ENCODE results near the gene PIGH. TPM values are rescaled to one million over a fixed set of nuclear protein-coding genes. Genes with fewer than 3 reads are reported as not detected.
A peak's percentile ranks its signal among the peaks of the same experiment; 100 is the strongest.

The PIGH gene
- total RNA-seq, 1 donor from 2014 or later = 11.3 TPM

- FAIRE-seq (no peak), DNase-seq (ENCODE audit: low read depth) (no peak)
- Mint-ChIP-seq H3K9me3 (ENCODE audit: unreplicated experiment) (peaks cover 1% of the 10 kb centered on the region), H3K27me3 (ENCODE audit: low read depth, unreplicated experiment) (peaks cover 2% of the 10 kb centered on the region), H3K4me1 (ENCODE audit: low read depth, unreplicated experiment) (no peaks in the 10 kb centered on the region), H3K36me3 (ENCODE audit: low read depth, unreplicated experiment) (peaks cover 9% of the 10 kb centered on the region), H3K27ac (ENCODE audit: unreplicated experiment) (no peak overlapping the region), H3K4me3 (ENCODE audit: unreplicated experiment) (no peak overlapping the region)
- no peak overlapping the region for H3K4me3 ChIP-seq (ENCODE audit: insufficient read depth, low read depth, low read length)
- H2AFZ ChIP-seq (ENCODE audit: low read depth, low read length) = no peak overlapping the region
- H3K36me3 ChIP-seq (ENCODE audit: insufficient read depth, low read length) = no peaks in the 10 kb centered on the region
- no peak overlapping the region for H3K4me2 ChIP-seq (ENCODE audit: low read length)
- no peaks in the 10 kb centered on the region for H3K9me3 ChIP-seq (ENCODE audit: insufficient read depth, low read depth, low read length)
- H4K20me1 ChIP-seq (ENCODE audit: insufficient read depth, low read length) = no peaks in the 10 kb centered on the region
- no peak overlapping the region for H3K27ac ChIP-seq (ENCODE audit: low read depth, low read length)
- no peaks in the 10 kb centered on the region for H3K4me1 ChIP-seq (ENCODE audit: insufficient read depth, low read length)
- no peaks in the 10 kb centered on the region for H3K79me2 ChIP-seq (ENCODE audit: insufficient read depth, low read length)
- H3K27me3 ChIP-seq (ENCODE audit: insufficient read depth, low read length) = no peaks in the 10 kb centered on the region
- no peak for TF ChIP-seq EZH2 (IDR thresholded peaks at IDR 0.05; ENCODE audit: insufficient read depth, low read length)
- TF ChIP-seq, protein P1, sequence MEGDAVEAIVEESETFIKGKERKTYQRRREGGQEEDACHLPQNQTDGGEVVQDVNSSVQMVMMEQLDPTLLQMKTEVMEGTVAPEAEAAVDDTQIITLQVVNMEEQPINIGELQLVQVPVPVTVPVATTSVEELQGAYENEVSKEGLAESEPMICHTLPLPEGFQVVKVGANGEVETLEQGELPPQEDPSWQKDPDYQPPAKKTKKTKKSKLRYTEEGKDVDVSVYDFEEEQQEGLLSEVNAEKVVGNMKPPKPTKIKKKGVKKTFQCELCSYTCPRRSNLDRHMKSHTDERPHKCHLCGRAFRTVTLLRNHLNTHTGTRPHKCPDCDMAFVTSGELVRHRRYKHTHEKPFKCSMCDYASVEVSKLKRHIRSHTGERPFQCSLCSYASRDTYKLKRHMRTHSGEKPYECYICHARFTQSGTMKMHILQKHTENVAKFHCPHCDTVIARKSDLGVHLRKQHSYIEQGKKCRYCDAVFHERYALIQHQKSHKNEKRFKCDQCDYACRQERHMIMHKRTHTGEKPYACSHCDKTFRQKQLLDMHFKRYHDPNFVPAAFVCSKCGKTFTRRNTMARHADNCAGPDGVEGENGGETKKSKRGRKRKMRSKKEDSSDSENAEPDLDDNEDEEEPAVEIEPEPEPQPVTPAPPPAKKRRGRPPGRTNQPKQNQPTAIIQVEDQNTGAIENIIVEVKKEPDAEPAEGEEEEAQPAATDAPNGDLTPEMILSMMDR (IDR thresholded peaks at IDR 0.05; ENCODE audit: insufficient read depth, low read depth, low read length) = no peak
- no peak overlapping the region for H3K9ac ChIP-seq (ENCODE audit: low read length)
These were observed 23.7 kb downstream of the PIGH start for GRCh38 chr14:67576216-67576955.

GRCh38 chr14:67575684-67576083 lies 24.4 kb downstream of the PIGH start:
- H2AFZ ChIP-seq (ENCODE audit: low read depth, low read length) = no peak overlapping the region
- FAIRE-seq (no peak), DNase-seq (ENCODE audit: low read depth) (no peak)
- H3K27ac Mint-ChIP-seq (ENCODE audit: unreplicated experiment) = peak overlapping the region; percentile 50
- H3K9me3 Mint-ChIP-seq (ENCODE audit: unreplicated experiment) = peaks cover 3% of the 10 kb centered on the region
- H4K20me1 ChIP-seq (ENCODE audit: insufficient read depth, low read length) = no peaks in the 10 kb centered on the region
- H3K4me3 Mint-ChIP-seq (ENCODE audit: unreplicated experiment) = no peak overlapping the region
- no peak overlapping the region for H3K4me2 ChIP-seq (ENCODE audit: low read length)
- H3K36me3 ChIP-seq (ENCODE audit: insufficient read depth, low read length) = no peaks in the 10 kb centered on the region
- no peak overlapping the region for H3K4me3 ChIP-seq (ENCODE audit: insufficient read depth, low read depth, low read length)
- no peak overlapping the region for H3K27ac ChIP-seq (ENCODE audit: low read depth, low read length)
- no peaks in the 10 kb centered on the region for H3K79me2 ChIP-seq (ENCODE audit: insufficient read depth, low read length)
- peaks cover 9% of the 10 kb centered on the region for H3K36me3 Mint-ChIP-seq (ENCODE audit: low read depth, unreplicated experiment)
- TF ChIP-seq, protein P1 (IDR thresholded peaks at IDR 0.05; ENCODE audit: insufficient read depth, low read depth, low read length) = no peak
- TF ChIP-seq EZH2 (IDR thresholded peaks at IDR 0.05; ENCODE audit: insufficient read depth, low read length) = no peak
- H3K27me3 Mint-ChIP-seq (ENCODE audit: low read depth, unreplicated experiment) = peaks cover 2% of the 10 kb centered on the region
- H3K9me3 ChIP-seq (ENCODE audit: insufficient read depth, low read depth, low read length) = no peaks in the 10 kb centered on the region
- H3K4me1 ChIP-seq (ENCODE audit: insufficient read depth, low read length) = no peaks in the 10 kb centered on the region
- no peak overlapping the region for H3K9ac ChIP-seq (ENCODE audit: low read length)
- no peaks in the 10 kb centered on the region for H3K27me3 ChIP-seq (ENCODE audit: insufficient read depth, low read length)
- H3K4me1 Mint-ChIP-seq (ENCODE audit: low read depth, unreplicated experiment) = no peaks in the 10 kb centered on the region

- DNase-seq (ENCODE audit: low read depth) (no peak), FAIRE-seq (no peak)
- peaks cover 2% of the 10 kb centered on the region for H3K27me3 Mint-ChIP-seq (ENCODE audit: low read depth, unreplicated experiment)
- Histone ChIP-seq H3K27me3 (ENCODE audit: insufficient read depth, low read length) (no peaks in the 10 kb centered on the region), H2AFZ (ENCODE audit: low read depth, low read length) (no peak overlapping the region), H3K4me2 (ENCODE audit: low read length) (no peak overlapping the region), H3K27ac (ENCODE audit: low read depth, low read length) (no peak overlapping the region), H3K9me3 (ENCODE audit: insufficient read depth, low read depth, low read length) (no peaks in the 10 kb centered on the region), H3K79me2 (ENCODE audit: insufficient read depth, low read length) (no peaks in the 10 kb centered on the region), H3K9ac (ENCODE audit: low read length) (no peak overlapping the region), H4K20me1 (ENCODE audit: insufficient read depth, low read length) (no peaks in the 10 kb centered on the region), H3K4me3 (ENCODE audit: insufficient read depth, low read depth, low read length) (no peak overlapping the region), H3K36me3 (ENCODE audit: insufficient read depth, low read length) (no peaks in the 10 kb centered on the region), H3K4me1 (ENCODE audit: insufficient read depth, low read length) (no peaks in the 10 kb centered on the region)
- H3K36me3 Mint-ChIP-seq (ENCODE audit: low read depth, unreplicated experiment) = peaks cover 10% of the 10 kb centered on the region
- no peak overlapping the region for H3K27ac Mint-ChIP-seq (ENCODE audit: unreplicated experiment)
- no peaks in the 10 kb centered on the region for H3K4me1 Mint-ChIP-seq (ENCODE audit: low read depth, unreplicated experiment)
- TF ChIP-seq EZH2 (IDR thresholded peaks at IDR 0.05; ENCODE audit: insufficient read depth, low read length) = no peak
- TF ChIP-seq, protein P1 (IDR thresholded peaks at IDR 0.05; ENCODE audit: insufficient read depth, low read depth, low read length) = no peak
- H3K9me3 Mint-ChIP-seq (ENCODE audit: unreplicated experiment) = peaks cover 3% of the 10 kb centered on the region
- H3K4me3 Mint-ChIP-seq (ENCODE audit: unreplicated experiment) = no peak overlapping the region
These were observed 25.3 kb downstream of the PIGH start for GRCh38 chr14:67574806-67575205.
